ENCODE measurements around the gene ANKRD13D. TPM values are rescaled to one million over a fixed set of nuclear protein-coding genes. Genes with fewer than 3 reads are reported as not detected.

Gene ANKRD13D
- total RNA-seq, 1 experiment from 2014 or later: 58.9 TPM

DNA sequence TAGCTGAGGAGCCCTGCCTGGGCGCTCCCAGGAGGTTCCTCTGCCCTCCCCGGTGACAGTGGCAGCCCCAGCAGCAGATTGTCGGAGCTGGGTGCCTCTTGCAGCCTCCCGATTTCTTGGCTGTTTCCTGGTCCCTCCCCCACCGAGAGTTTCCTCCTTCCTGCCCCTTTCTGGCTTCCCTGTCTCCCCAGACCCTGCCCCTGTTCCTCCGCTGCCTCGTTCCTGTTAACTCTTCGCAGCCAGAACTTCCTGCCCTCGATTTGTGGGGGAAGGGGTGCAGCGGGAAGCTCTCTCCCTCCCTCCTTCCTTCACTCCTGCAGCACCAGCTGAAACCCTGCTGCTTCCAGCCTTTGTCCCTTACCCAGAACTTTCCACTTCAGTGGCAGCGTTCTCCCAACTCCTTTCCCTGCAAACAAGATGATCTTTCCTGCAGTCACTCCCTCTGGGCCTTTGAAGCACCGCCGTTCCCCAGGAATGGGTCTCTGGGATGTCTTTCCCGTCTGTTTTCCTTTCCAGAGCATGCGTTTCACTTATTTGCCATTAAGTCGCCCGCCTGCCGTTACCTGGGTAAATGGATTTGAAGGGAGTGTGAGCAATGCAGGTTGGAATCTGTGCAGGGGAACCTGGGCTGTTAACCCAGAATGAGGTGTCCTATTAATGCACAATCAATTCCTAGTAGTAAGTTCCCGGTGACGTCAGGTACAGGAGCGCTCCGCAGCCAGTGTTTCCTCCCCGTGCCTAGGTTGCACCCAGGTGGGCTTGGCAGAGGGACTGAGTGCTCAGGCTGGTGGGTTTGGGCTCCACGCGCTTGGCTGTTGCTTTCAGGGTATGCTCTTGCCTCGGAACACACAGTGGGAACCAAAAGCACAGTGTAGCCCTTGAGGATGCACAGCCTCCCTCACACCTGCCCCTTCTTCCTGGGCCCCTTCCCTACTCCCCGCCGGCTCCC lies 18.6 kb upstream of the ANKRD13D start:
- ATAC-seq: no peak
- no TSS peak for BruUV-seq (replicated peaks)

GRCh38 chr11:67271205-67271540 lies 17.9 kb upstream of the ANKRD13D start:
- Histone ChIP-seq H3K9me3 (ENCODE audit: low read length) (no peaks in the 10 kb centered on the region), H3F3A (ENCODE audit: low read length, unreplicated experiment) (no peaks in the 10 kb centered on the region), H3K79me2 (ENCODE audit: low read length) (peaks cover 95% of the 10 kb centered on the region), H3K4me2 (ENCODE audit: low read length) (no peak overlapping the region), H3K4me1 (ENCODE audit: insufficient read depth, low read length) (peaks cover 27% of the 10 kb centered on the region), H3K27me3 (ENCODE audit: low read length) (no peaks in the 10 kb centered on the region), H2AFZ (ENCODE audit: low read length) (no peak overlapping the region), H3K4me3 (ENCODE audit: low read length) (no peak overlapping the region), H3K36me3 (ENCODE audit: low read depth, low read length) (peaks cover 17% of the 10 kb centered on the region; the same call in 1 of the 2 replicates), H3K9me2 (replicated peaks; ENCODE audit: low read length) (no peaks in the 10 kb centered on the region), H3K27ac (ENCODE audit: low read length) (no peak overlapping the region), H4K20me1 (ENCODE audit: low read length) (peaks cover 50% of the 10 kb centered on the region), H3K9ac (ENCODE audit: low read length) (no peak overlapping the region)
- POLR2A ChIA-PET (ENCODE audit: unreplicated experiment): no interaction called here
- DNase-seq (no peak), ATAC-seq (no peak)
- CTCF ChIA-PET: no interaction called here
- BruUV-seq (replicated peaks): no TSS peak
- TF ChIP-seq EZH2phosphoT487 (IDR thresholded peaks at IDR 0.05; ENCODE audit: borderline replicate concordance, low read length) (no peak), EZH2 (IDR thresholded peaks at IDR 0.05; ENCODE audit: low read length, unreplicated experiment) (no peak), CTCF (conservative IDR thresholded peaks at IDR 0.05; ENCODE audit: low read depth, low read length) (no peak)
- intact Hi-C loops (cut with micrococcal nuclease): no loop called here

More for the DNA sequence above, 18.6 kb upstream of the ANKRD13D start:
- peaks cover 50% of the 10 kb centered on the region for H4K20me1 ChIP-seq (ENCODE audit: low read length)
- no peak overlapping the region for H3K4me2 ChIP-seq (ENCODE audit: low read length)
- H3K4me1 ChIP-seq (ENCODE audit: insufficient read depth, low read length): peaks cover 31% of the 10 kb centered on the region
- TF ChIP-seq CTCF (conservative IDR thresholded peaks at IDR 0.05; ENCODE audit: low read depth, low read length) (no peak), EZH2phosphoT487 (IDR thresholded peaks at IDR 0.05; ENCODE audit: borderline replicate concordance, low read length) (no peak), EZH2 (IDR thresholded peaks at IDR 0.05; ENCODE audit: low read length, unreplicated experiment) (no peak)
- no peaks in the 10 kb centered on the region for H3F3A ChIP-seq (ENCODE audit: low read length, unreplicated experiment)
- POLR2A ChIA-PET (ENCODE audit: unreplicated experiment): no interaction called here
- H3K79me2 ChIP-seq (ENCODE audit: low read length): peaks cover 89% of the 10 kb centered on the region
- CTCF ChIA-PET: no interaction called here
- no peak for DNase-seq
- peaks cover 17% of the 10 kb centered on the region; the same call in 1 of the 2 replicates for H3K36me3 ChIP-seq (ENCODE audit: low read depth, low read length)
- no peak overlapping the region for H3K9ac ChIP-seq (ENCODE audit: low read length)
- no peaks in the 10 kb centered on the region for H3K9me3 ChIP-seq (ENCODE audit: low read length)
- H3K27ac ChIP-seq (ENCODE audit: low read length): no peak overlapping the region
- no peaks in the 10 kb centered on the region for H3K27me3 ChIP-seq (ENCODE audit: low read length)
- H3K4me3 ChIP-seq (ENCODE audit: low read length): no peak overlapping the region
- no peak overlapping the region for H2AFZ ChIP-seq (ENCODE audit: low read length)
- H3K9me2 ChIP-seq (replicated peaks; ENCODE audit: low read length): no peaks in the 10 kb centered on the region
- intact Hi-C loops (cut with micrococcal nuclease): no loop called here
